ENCODE data around the gene METTL13.

DNA sequence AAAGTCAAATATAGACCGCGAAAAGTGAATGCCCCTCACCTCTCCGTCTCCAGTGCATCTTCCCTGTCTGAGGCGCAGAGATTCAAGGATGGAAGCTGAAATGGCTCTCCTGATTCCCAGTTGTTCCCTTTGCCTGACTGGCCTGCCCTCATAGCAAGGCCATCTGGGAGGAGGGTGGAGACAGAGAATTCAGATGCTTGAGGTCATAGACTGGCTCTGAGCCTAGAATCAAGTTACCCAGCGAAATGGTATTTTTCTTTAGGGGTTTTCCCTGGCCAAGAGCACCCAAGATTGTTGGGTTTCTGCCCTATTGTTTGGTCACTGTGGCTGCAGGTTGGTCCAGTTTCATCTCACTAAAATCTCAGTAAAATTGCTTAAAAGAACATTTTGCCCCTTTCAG lies 7.2 kb downstream of the METTL13 start:
- TF ChIP-seq, protein P1, sequence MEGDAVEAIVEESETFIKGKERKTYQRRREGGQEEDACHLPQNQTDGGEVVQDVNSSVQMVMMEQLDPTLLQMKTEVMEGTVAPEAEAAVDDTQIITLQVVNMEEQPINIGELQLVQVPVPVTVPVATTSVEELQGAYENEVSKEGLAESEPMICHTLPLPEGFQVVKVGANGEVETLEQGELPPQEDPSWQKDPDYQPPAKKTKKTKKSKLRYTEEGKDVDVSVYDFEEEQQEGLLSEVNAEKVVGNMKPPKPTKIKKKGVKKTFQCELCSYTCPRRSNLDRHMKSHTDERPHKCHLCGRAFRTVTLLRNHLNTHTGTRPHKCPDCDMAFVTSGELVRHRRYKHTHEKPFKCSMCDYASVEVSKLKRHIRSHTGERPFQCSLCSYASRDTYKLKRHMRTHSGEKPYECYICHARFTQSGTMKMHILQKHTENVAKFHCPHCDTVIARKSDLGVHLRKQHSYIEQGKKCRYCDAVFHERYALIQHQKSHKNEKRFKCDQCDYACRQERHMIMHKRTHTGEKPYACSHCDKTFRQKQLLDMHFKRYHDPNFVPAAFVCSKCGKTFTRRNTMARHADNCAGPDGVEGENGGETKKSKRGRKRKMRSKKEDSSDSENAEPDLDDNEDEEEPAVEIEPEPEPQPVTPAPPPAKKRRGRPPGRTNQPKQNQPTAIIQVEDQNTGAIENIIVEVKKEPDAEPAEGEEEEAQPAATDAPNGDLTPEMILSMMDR (conservative IDR thresholded peaks at IDR 0.05; ENCODE audit: low read depth, low read length): no peak
- no peak for TF ChIP-seq POLR2A (IDR thresholded peaks at IDR 0.05; ENCODE audit: low read depth, low read length)
- no peak for TF ChIP-seq MAZ (IDR thresholded peaks at IDR 0.05; ENCODE audit: borderline replicate concordance, low read depth, low read length)
- TF ChIP-seq MAFK (IDR thresholded peaks at IDR 0.05; ENCODE audit: low read depth, low read length): no peak
